GOT3 (cell line): ENCODE results near the gene DMBT1.

Experiments
- DNase-seq: peaks from one replicate; lab custom pipeline; 2025; ENCODE audit warnings: mixed read lengths; lab: John Stamatoyannopoulos, UW

DMBT1 gene

DNA sequence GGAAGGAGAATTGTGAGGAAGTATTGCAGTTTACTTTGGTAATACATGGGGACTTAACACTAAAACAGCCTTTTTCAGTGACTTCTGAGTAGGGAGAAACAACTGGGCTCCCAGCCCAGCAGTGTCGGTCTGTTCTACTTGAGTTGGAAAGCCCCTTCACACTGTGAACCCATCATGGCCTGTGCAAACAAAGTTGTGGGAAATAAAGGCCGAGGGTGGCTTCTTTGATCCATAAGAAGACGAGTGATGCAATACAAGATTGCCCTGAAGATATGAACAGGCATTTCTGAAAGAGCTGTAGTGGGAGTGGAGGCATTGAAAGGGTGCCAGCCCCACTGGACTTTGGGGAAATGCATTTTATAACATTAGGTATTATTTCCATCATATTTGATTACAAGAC, 110.8 kb downstream of the DMBT1 start:
- no peak for DNase-seq

DNA sequence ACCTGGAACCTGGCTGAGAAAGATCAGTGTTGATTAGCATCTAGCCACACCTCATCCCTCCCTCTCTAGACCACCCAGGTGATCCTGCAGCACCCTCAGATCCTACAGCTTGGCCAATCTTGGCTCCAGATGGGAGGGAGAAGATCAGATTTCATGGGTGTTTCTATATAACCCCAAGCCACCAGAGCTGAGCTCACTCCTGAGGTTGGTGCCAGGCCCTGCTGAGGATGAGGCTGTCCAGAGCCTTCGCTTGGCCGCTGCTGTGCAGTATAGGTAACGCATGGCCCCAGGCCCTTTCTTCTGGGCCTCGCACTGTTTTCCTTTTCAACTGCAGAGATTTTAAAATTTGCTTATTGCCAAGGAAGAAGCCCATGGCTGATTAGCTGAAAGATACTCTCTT, 112.1 kb downstream of the DMBT1 start:
- no peak for DNase-seq

DNA sequence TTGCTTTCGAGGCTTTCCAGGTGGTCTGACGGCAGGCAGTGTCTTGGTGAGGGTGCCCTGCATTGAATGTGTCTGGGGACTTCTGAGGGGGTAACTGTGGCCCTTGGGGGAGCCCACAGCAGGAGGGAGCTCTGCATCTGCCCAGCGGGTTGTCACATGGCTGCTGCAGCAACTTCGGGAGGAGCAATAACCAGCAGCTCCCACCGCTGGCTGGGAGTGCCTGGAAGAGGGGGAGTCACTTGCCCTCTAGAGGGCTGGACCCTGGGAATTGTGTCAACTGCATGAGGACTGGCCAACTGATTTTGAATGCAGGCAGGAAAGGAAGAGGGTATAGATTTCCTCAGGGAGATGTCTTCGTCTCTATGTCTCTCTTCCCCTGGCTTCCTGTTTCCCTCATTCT, 112.7 kb downstream of the DMBT1 start:
- no peak for DNase-seq

DNA sequence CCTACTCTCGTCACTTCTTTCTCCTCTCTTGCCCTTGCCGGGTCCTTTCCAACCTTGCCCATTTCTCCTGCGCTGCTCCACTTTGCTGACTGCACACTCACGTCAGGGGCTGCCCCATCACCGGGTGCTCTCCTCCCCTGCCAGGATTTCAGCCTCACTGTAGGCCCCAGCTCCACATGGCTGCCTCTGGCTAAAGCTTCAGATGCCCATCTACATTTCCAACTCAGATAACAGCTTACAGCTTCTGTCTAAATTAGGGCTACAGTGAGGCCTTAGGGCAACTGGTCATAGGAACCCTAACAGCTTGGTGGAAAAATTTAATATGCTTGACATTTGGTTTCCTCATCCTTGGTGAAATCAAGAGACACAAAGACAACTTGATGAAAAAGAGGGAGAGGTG, 113.2 kb downstream of the DMBT1 start:
- no peak for DNase-seq

DNA sequence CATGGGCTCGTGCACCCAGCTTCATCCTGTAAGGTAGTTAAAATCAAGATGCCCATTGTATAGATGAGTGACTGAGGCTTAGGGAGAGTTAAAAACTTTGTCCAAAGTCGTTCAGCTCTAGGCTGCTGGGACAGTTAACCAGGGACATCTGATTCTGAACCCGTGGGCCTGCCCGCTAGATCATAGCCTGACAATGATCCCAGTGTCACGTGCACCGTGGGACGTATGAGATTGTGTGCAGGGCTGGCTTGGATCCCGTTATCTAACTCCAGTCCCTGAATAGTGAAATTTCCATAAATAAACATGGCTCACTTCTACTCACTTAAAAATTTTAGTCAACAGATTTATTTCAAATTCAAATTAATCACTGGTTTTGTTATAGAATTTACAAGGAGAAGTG, 114.2 kb downstream of the DMBT1 start:
- no peak for DNase-seq

DNA sequence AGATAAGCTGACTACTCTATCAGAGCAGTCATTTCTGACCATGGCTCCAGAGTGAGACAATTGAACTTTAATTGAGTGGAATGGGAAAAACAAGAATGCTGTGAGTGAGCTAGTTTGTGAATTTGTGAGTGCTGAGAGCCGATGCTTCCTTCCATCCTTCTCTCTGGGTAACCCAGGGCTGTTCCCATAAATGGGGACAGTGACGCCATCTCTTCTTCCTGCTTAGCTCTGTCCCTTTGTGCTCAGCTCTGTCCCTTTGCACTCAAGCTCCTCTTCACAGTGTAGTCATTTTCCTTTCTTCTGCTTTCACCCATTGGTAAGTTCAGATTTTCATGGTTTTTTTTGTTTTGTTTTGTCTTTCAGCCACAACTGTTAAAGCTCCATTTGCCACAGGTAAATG, 114.7 kb downstream of the DMBT1 start:
- DNase-seq: no peak

DNA sequence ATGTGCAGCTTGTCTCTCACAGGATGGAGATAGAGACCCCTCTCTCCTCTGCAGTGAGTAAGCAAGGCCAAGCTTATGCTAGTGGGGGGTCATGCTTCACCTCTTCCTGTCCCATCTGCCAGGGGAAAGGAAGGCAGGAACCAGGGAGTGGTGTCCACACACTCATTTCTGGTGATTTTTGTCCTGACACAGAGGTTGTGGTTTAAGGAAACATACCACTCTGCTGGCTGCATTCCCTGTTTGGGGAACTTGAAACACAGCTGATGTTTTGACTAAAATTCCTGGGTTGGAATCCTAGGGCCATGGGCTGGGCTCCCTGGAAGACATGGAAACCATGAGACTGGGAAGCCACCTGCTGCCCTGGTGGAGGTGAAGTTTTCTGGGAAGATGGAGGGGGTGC, 117.7 kb downstream of the DMBT1 start:
- DNase-seq: no peak

DNA sequence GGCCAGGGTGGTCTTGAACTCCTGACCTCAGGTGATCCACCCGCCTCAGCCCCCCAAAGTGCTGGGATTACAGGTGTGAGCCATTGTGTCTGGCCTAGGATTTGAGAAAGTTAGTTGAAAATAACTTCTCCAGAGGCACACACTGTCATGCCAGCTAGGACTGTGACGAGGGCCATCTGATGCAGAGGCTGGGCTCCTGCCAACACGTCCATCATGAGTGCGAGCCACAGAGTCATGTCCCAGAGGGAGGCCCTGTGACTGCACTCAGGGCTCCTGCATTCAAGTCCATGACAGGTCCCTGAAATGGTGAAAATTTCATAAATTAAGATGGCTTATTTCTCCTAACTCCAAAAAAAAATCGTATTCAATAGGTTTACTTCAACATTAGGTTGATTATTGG, 122.0 kb downstream of the DMBT1 start:
- no peak for DNase-seq

DNA sequence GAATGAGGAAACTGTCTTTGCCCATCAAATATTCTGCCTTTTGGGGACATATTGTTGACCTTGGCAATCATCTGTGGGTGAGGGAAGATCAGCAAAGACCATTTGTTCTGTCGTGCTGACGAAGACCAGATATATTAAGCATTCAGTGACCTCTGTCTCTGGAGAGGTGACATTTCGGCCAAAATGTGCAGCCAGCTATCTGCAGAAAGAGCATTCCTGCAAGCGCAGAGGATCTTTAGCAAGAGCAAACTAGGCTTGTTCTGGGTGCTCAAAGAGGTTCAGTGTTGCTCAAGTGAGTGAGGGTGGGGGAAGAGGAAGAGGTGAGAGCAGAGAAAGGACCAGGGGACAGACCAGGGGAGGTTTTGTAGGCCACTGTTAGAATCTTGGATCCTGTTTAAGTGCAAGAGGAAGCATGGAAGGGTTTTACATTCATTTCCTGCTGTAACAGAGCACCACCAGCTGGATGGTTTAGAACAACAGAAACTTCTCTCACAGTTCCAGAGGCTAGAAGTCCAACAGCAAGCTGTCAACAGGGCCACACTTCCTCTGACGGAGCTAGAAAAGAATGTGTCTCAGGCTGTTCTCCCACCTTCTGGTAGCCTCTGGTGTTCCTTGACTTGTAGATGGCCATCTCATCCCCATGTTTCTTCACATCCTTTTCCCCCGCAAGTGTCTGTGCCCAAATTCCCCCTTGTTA, 127.9 kb downstream of the DMBT1 start:
- no peak for DNase-seq

DNA sequence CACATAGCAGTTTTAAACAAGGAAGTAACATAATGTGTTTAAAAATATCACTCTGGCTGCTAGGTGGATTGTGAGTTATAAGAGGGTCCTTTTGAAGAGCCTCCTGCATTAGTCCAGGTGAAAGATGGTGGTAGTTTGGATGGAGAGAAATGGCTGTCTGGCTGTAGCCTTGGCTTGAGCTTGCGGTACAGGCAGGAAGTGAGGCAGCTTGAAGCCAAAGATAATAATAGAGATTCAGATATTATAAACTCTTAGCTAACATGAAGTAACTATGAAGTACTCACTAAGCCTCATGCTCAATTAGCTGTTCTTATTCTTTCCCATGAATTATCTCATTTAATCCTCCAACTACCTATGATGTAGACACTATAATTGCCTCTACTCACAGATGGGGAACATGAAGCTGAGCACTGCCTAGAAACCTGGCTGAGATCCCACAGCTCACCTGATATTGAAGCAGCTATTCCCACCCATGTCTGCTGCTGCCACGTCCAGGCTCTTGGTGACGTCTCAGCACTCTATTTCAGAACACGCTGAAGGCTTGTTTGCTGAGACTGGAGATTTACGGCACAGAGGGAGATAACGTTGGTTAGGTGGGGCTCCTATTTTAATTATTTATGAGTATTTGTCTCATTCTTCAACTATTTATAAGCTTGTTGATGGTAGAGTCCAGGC, 128.7 kb downstream of the DMBT1 start:
- DNase-seq: no peak

DNA sequence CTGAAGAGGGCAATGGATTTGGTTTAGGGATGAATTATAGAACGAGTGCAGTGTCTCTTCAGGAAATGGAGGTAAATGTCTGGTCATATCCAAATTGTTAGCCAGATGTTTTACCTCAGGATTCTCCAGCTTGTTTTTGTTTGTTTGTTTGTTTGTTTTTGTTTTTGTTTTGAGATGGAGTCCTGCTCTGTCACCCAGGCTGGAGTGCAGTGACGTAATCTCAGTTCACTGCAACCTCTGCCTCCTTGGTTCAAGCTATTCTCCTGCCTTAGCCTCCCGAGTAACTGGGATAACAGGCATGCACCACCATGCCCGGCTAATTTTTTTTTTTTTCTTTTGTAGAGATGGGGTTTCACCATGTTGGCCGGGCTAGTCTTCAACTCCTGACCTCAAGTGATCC, 132.2 kb downstream of the DMBT1 start:
- DNase-seq: no peak
